Measurements from ENCODE around the gene EDARADD.

The EDARADD gene

GRCh38 chr1:236419502-236419901 is 25.4 kb downstream of the EDARADD start:
- no peak overlapping the region for H3K27ac ChIP-seq
- TF ChIP-seq ZFX (IDR thresholded peaks at IDR 0.05; ENCODE audit: borderline replicate concordance): no peak
- TF ChIP-seq CTCF (IDR thresholded peaks at IDR 0.05): no peak

GRCh38 chr1:236421022-236421421 is 26.9 kb downstream of the EDARADD start:
- TF ChIP-seq CTCF (IDR thresholded peaks at IDR 0.05) (no peak), ZFX (IDR thresholded peaks at IDR 0.05; ENCODE audit: borderline replicate concordance) (no peak)
- H3K27ac ChIP-seq: no peak overlapping the region

- no peak overlapping the region for H3K27ac ChIP-seq
- no peak for TF ChIP-seq CTCF (IDR thresholded peaks at IDR 0.05)
- no peak for TF ChIP-seq ZFX (IDR thresholded peaks at IDR 0.05; ENCODE audit: borderline replicate concordance)
Measured at GRCh38 chr1:236421850-236422516, 27.9 kb downstream of the EDARADD start.

- TF ChIP-seq CTCF (IDR thresholded peaks at IDR 0.05): no peak
- TF ChIP-seq ZFX (IDR thresholded peaks at IDR 0.05; ENCODE audit: borderline replicate concordance): no peak
Measured at GRCh38 chr1:236422517-236422876, 28.4 kb downstream of the EDARADD start.

GRCh38 chr1:236425031-236425663 is 31.1 kb downstream of the EDARADD start:
- no peak overlapping the region for H3K27ac ChIP-seq
- no peak for TF ChIP-seq CTCF (IDR thresholded peaks at IDR 0.05)
- no peak for TF ChIP-seq ZFX (IDR thresholded peaks at IDR 0.05; ENCODE audit: borderline replicate concordance)

More at GRCh38 chr1:236422517-236422876, 28.4 kb downstream of the EDARADD start:
- H3K27ac ChIP-seq: no peak overlapping the region

- no peak overlapping the region for H3K27ac ChIP-seq
- no peak for TF ChIP-seq ZFX (IDR thresholded peaks at IDR 0.05; ENCODE audit: borderline replicate concordance)
- no peak for TF ChIP-seq CTCF (IDR thresholded peaks at IDR 0.05)
Measured at GRCh38 chr1:236426215-236426614, 32.1 kb downstream of the EDARADD start.

- no peak for TF ChIP-seq CTCF (IDR thresholded peaks at IDR 0.05)
- no peak for TF ChIP-seq ZFX (IDR thresholded peaks at IDR 0.05; ENCODE audit: borderline replicate concordance)
Measured at GRCh38 chr1:236429715-236430274, 35.7 kb downstream of the EDARADD start.

More at GRCh38 chr1:236429715-236430274, 35.7 kb downstream of the EDARADD start:
- H3K27ac ChIP-seq: no peak overlapping the region
